Eye (tissue), 1 donor: ENCODE measurements around the gene AMPD3.
A peak's percentile ranks its signal among the peaks of the same experiment; 100 is the strongest.

Experiments
- DNase-seq: peaks from one replicate; pipeline ENCODE4 v3.0.0-alpha.2; 2015

The AMPD3 gene

DNA sequence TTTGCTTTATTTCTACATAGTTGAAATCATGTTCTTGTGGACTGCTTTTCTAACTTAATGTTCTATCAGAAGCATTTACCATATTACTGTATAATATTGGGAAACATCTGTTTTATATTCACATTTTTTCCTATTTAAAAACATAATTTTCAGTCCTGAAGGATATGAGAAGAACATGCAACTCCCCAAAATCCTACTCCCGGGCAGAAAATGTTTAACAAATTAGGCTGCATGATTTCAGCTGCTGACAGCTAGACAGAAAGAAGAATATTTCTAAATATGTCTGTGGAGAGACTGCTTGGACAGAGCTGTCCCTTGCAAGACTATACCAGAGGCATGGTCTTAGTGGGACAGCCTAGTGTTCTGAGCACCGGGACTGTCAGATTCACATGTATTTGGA lies 15.7 kb upstream of the AMPD3 start:
- peak; percentile 24 for DNase-seq

- DNase-seq = peak; percentile 8
These were observed 15.1 kb upstream of the AMPD3 start for GRCh38 chr11:10439924-10440323.

GRCh38 chr11:10440401-10440800 lies 14.7 kb upstream of the AMPD3 start:
- peak; percentile 62 for DNase-seq

DNA sequence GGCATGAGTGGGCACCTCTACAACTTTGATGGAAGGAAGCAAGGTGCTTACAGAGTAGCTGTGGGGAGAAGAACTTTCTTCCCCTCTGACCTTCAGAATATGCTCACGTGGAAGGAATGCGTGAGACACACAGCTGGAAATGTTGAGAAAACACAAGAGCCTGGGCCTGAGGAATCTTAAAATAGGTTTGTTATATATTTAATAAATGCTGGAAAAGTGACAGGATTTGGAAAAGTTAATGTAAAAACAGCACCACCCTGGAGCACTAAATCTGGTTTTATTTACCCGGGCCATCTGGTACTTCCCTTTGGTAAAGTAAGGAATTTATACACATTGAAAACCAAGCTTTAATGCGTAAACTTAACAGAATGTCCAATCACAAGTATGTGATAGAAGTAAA lies 14.0 kb upstream of the AMPD3 start:
- peak; percentile 11 for DNase-seq

DNA sequence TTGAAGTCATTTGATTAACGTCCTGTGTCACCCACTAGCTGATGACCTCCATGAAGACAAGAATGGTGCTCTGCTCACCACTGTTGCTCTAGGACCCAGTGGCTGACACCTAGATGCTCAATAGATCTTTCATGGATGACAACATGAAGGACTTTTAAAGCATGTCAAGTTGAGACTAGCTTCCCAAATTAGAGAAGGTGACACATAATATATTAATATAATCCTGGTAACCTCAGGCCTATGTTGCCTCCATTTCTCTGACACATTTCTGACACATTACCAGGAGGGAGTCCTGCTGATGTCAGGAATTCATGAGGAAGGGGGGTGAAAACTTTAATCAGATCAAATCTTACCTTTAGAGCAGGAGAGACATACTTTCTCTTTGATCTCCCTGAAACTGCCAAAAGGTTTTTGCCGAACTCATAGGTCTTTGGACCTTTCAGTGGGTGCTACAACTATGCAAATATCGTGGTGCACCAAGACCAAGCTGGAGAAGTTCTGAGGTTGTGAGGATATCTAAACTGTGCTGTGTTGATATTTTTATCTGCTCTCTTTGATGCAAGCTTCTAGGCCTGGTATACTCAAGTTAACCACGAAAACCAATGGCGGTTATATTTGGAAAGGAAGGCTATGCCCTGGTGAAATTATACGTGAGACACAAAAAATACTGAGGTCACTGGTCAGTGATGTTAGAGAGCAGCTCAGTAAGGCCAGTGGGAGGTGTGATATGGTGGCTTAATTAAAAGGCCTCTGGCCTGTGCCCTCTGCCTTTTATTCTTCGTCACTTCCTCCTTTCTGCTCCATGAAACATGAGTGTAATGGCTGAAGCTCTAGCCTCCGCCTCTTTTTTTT lies 13.2 kb upstream of the AMPD3 start:
- no peak for DNase-seq

- no peak for DNase-seq
These were observed 11.9 kb upstream of the AMPD3 start for GRCh38 chr11:10443152-10443551.

DNA sequence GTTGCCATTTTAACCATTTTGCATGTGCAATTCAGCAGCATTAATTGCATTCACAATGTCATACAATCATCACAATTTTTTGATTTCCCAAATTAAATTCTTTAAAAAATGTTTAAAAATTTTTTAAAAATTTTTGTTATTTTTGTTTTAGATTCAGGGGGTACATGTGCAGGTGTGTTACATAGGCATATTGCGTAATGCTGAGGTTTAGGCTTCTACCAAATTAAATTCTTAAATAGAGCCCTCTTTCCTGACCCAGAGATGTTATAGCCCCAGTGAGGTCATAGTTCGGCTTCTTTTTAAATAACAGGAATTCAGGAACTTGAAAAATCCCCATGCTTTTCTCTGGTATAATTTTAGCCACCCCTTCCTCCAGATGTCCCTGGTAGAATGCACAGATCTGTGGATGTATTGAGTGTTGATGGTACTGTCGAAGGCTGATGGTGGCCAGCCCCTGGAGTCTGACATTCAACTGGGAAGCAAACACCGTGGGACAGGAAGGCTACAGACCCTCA lies 11.3 kb upstream of the AMPD3 start:
- DNase-seq = no peak

DNA sequence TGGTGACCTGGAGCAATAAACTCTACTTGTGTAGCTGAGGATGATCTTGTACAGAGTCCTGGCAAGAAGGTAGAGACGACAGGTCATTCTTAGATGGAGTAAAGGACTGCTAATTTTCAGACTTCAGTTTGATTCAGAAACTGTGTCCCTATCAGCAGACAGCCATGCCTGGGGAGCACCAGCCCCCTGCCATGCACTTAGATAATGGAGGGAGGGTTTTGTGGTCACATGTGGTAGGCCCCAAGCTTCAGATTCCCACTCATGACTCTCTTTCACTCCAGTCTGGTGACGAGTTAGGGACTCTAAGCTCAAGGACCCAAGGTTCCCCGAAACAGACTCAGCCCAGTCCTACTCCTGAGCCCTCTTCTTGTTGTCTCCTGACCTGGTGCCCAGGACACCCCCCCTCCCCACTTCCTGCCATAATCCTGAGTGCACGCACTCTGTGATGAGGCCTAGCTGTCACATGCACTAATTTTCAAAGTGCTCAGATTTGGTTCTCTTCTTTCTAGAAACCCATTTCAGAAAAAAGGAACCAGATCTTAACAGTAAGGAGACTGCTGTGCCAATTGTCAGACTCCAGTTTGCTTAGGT lies 10.2 kb upstream of the AMPD3 start:
- no peak for DNase-seq

GRCh38 chr11:10447445-10447844 lies 7.6 kb upstream of the AMPD3 start:
- no peak for DNase-seq

GRCh38 chr11:10450462-10451425 lies 4.3 kb upstream of the AMPD3 start:
- peak; percentile 73 for DNase-seq

GRCh38 chr11:10451426-10452116 lies 3.5 kb upstream of the AMPD3 start:
- DNase-seq = no peak

- peak; percentile 33 for DNase-seq
These were observed 2.8 kb upstream of the AMPD3 start for GRCh38 chr11:10452211-10452767.

DNA sequence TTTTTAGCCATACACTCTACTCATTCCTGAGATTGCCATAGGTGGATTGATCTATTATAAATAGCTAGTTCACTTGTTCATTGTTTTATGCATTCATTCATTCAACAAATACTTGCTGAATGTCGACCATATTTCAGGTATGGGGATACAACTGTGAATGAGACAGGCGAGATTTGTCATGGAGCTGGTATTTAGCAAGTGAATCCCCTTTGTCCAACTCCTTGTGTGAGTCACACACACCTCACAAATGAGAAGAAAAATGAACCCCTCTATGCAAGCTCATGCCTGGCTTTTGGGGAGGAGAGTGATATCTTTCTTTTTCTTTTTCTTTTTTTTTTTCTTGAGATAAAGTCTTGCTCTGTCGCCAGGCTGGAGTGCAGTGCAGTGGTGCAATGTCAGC lies 1.8 kb upstream of the AMPD3 start:
- DNase-seq = no peak

DNA sequence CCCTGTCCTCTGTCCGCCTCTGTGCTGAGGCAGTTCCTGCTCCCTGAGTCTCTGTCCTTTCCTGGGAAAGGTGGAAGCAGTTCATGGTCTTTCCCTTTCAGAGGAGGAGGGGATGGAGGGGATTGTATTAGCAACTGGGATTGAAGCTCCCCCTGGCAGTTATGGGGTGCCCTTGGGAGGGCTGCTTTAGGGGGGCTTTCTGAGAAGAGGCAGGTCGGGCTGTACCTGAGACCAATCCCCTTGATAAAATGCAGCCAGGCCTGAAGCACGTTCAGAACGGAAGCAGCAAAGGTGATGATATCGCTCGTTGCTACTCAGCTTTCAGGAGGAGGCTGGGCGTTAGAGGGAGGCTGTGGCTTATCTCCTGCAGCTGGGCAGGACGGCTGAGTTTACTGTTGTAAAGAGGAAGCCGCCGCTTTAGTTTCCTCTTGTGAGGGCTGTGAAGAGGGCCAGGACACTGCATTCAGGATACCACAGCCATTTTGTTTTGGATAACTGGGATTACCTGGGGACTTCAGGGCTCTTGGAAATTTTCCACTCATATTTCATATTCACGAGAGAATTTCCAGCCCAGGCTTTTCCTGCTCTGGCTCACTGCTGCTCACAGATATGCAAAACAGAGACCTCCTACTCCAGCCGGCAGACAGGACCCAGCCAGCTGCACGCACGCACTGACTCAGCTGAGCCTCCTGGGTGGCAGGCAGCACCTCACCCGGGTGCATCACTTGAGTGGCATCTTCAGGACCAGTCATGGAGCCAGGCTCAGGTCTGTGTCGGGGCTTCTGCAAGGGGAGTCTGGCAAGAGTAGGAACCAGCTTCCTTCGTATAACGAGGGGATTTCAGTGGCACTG lies 798 bp downstream of the AMPD3 start:
- peak; percentile 72 for DNase-seq

GRCh38 chr11:10456519-10456918 lies 1.5 kb downstream of the AMPD3 start:
- DNase-seq = peak; percentile 65

GRCh38 chr11:10457901-10458300 lies 2.8 kb downstream of the AMPD3 start:
- DNase-seq = no peak

GRCh38 chr11:10459029-10459970 lies 4.2 kb downstream of the AMPD3 start:
- DNase-seq = peak; percentile 31

GRCh38 chr11:10460611-10461275 lies 5.7 kb downstream of the AMPD3 start:
- no peak for DNase-seq

DNA sequence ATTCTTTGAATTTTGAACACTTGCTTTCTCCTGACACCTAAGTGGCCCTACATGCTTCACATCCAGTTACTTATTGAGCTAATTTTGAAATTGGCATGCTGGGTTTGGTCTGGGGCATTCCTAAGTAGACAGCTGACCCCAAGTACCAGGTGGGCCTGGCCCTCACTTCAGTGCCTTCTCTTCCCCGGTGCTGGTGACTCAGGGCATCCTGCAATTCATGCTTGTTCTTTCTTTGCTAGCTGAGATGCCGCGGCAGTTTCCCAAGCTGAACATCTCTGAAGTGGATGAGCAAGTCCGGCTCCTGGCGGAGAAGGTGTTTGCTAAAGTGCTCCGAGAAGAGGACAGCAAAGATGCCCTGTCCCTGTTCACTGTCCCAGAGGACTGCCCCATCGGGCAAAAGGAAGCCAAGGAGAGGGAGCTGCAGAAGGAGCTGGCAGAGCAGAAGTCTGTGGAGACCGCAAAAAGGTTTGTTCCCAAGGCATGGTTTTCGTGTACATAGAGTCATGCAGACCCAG lies 6.3 kb downstream of the AMPD3 start:
- no peak for DNase-seq
